Tibial artery (tissue), 4 donors: ENCODE results near the gene SKAP1.

Experiments used
- DNase-seq, 2 donors: peaks; one replicate each; pipeline ENCODE4 v3.0.0-alpha.2; 2019
- H3K27ac ChIP-seq, 2 donors: fragments of 200-600 bp; sonication (generic) in 1 of 2; 1 replicate in 1 of 2; 2 replicates in 1 of 2; pipeline ENCODE4 v1.5.1; 2018 to 2019; ENCODE audit warnings: mild to moderate bottlenecking in 1 of 2
- H3K27me3 ChIP-seq, 2 donors: fragments of 200-600 bp; sonication (generic) in 1 of 2; one replicate each; pipeline versions ENCODE4 v1.5.1 to v1.6.0; 2016 to 2019
- H3K36me3 ChIP-seq, 3 donors: fragments of 200-600 bp; sonication (generic) in 2 of 3; one replicate each; pipeline ENCODE4 v1.5.1; 2016 to 2019; ENCODE audit warnings: mild to moderate bottlenecking in 2 of 3
- H3K4me1 ChIP-seq, 4 donors: fragments of 200-600 bp; sonication (generic) in 2 of 4; 1 replicate in 3 of 4; 2 replicates in 1 of 4; pipeline ENCODE4 v1.5.1; 2016 to 2019
- H3K4me3 ChIP-seq, 2 donors: fragments of 200-600 bp; sonication (generic) in 1 of 2; 1 replicate in 1 of 2; 2 replicates in 1 of 2; pipeline ENCODE4 v1.5.1; 2018 to 2019; ENCODE audit warnings: mild to moderate bottlenecking in 2 of 2
- H3K9me3 ChIP-seq, 3 donors: fragments of 200-600 bp; sonication (generic) in 1 of 3; one replicate each; pipeline ENCODE4 v1.5.1; 2016 to 2019
- CTCF ChIP-seq, 2 experiments: fragments of 200-600 bp in 1 of 2; fragments of 450-650 bp in 1 of 2; IDR thresholded peaks; one replicate each; pipeline ENCODE4 v1.5.1; 2017 to 2019; ENCODE audit warnings: antibody characterized with exemption in 2 of 2, mild to moderate bottlenecking in 1 of 2, moderate library complexity in 1 of 2
- intact Hi-C: fragments of 100-400 bp; cut with DNase I; formaldehyde crosslinking; loops from one replicate; pipeline ENCODE4 v1.15.0; 2023; ENCODE audit warnings: low total_unique reads

SKAP1 gene

GRCh38 chr17:48107137-48108055 lies 322.6 kb downstream of the SKAP1 start, which contains the start of gene SNX11:
Gene SNX11 (plus strand): TSS chr17:48107766. CDS start chr17:48112044, 4,278 bp downstream.
- TF ChIP-seq CTCF (IDR thresholded peaks at IDR 0.05), result peak in 1 of 2 experiments; percentile 7
- H3K36me3 ChIP-seq, result no peaks in the 10 kb centered on the region
- no peaks in the 10 kb centered on the region for H3K27me3 ChIP-seq
- no peaks in the 10 kb centered on the region for H3K9me3 ChIP-seq
- peak within 1 kb of the TSS; percentile 73 to 79 for H3K4me3 ChIP-seq
- intact Hi-C loops, result loop anchor here (10.0 kb wide), 1 partner anchor 413 kb away; the partner anchor contains the start of gene TBKBP1
- peaks cover 0 to 31% (median 14%) of the 10 kb centered on the region in 4 donors for H3K4me1 ChIP-seq
- H3K27ac ChIP-seq, result peak within 1 kb of the TSS; percentile 89 to 92
- DNase-seq, result peak; percentile 91 to 94

- Histone ChIP-seq H3K4me1 (peaks cover 0 to 31% (median 14%) of the 10 kb centered on the region in 4 donors), H3K9me3 (no peaks in the 10 kb centered on the region), H3K4me3 (peak overlapping the region; percentile 73 to 79), H3K27ac (peak overlapping the region; percentile 89 to 92), H3K27me3 (no peaks in the 10 kb centered on the region), H3K36me3 (no peaks in the 10 kb centered on the region)
- no peak for DNase-seq
- intact Hi-C loops, result loop anchor here (10.0 kb wide), 1 partner anchor 412 kb away; the partner anchor contains the start of gene TBKBP1
- TF ChIP-seq CTCF (IDR thresholded peaks at IDR 0.05), result no peak
Observed at GRCh38 chr17:48106802-48107136, 323.2 kb downstream of the SKAP1 start.

GRCh38 chr17:48104440-48104839 lies 325.6 kb downstream of the SKAP1 start:
- no peak overlapping the region for H3K27ac ChIP-seq
- no peak for TF ChIP-seq CTCF (IDR thresholded peaks at IDR 0.05)
- intact Hi-C loops, result loop anchor here (10.0 kb wide), 1 partner anchor 410 kb away; the partner anchor contains the start of gene TBKBP1
- no peaks in the 10 kb centered on the region for H3K36me3 ChIP-seq
- peaks cover 0 to 28% (median 19%) of the 10 kb centered on the region in 4 donors for H3K4me1 ChIP-seq
- no peaks in the 10 kb centered on the region for H3K27me3 ChIP-seq
- H3K9me3 ChIP-seq, result no peaks in the 10 kb centered on the region
- DNase-seq, result no peak
- H3K4me3 ChIP-seq, result no peak overlapping the region

GRCh38 chr17:48102798-48103715 lies 327.0 kb downstream of the SKAP1 start:
- no peak overlapping the region for H3K4me3 ChIP-seq
- DNase-seq, result peak in 1 of 2 donors; percentile 24
- no peak overlapping the region for H3K27ac ChIP-seq
- no peak for TF ChIP-seq CTCF (IDR thresholded peaks at IDR 0.05)
- peaks cover 0 to 21% (median 11%) of the 10 kb centered on the region in 4 donors for H3K4me1 ChIP-seq
- intact Hi-C loops, result loop anchor here (10.0 kb wide), 1 partner anchor 408 kb away; the partner anchor contains the start of gene TBKBP1
- H3K27me3 ChIP-seq, result no peaks in the 10 kb centered on the region
- H3K36me3 ChIP-seq, result no peaks in the 10 kb centered on the region
- H3K9me3 ChIP-seq, result no peaks in the 10 kb centered on the region

GRCh38 chr17:48102043-48102750 lies 327.8 kb downstream of the SKAP1 start:
- Histone ChIP-seq H3K27me3 (no peaks in the 10 kb centered on the region), H3K36me3 (no peaks in the 10 kb centered on the region), H3K4me3 (peak overlapping the region in 1 of 2 donors; percentile 97)

More at GRCh38 chr17:48102043-48102750, 327.8 kb downstream of the SKAP1 start:
- Histone ChIP-seq H3K27ac (no peak overlapping the region), H3K9me3 (no peaks in the 10 kb centered on the region), H3K4me1 (peaks cover 0 to 22% (median 12%) of the 10 kb centered on the region in 4 donors)
- intact Hi-C loops, result loop anchor here (10.0 kb wide), 1 partner anchor 407 kb away; the partner anchor contains the start of gene TBKBP1
- no peak for TF ChIP-seq CTCF (IDR thresholded peaks at IDR 0.05)
- DNase-seq, result no peak
